Fibroblast of lung (primary cell): Measurements from ENCODE around the gene STXBP2. TPM values are rescaled to one million over a fixed set of nuclear protein-coding genes. Genes with fewer than 3 reads are reported as not detected.

Source experiments
- DNase-seq, 2 donors: peaks; one replicate each; pipeline versions ENCODE4 v3.0.0 to v3.0.0-alpha.2; 2010; ENCODE audit warnings: low read depth in 2 of 2
- H2AFZ ChIP-seq: 2 replicates; pipeline ENCODE4 v1.5.1; 2012; ENCODE audit warnings: low read length, control low read depth, inconsistent platforms
- H3K27ac ChIP-seq: 2 replicates; pipeline ENCODE4 v1.5.1; 2011; ENCODE audit warnings: low read length, control low read depth; ENCODE audit not compliant: insufficient read depth
- H3K27me3 ChIP-seq: 2 replicates; pipeline ENCODE4 v1.5.1; 2011; ENCODE audit warnings: mild to moderate bottlenecking, low read length; ENCODE audit not compliant: control insufficient read depth, insufficient read depth
- H3K36me3 ChIP-seq: 2 replicates; pipeline ENCODE4 v1.5.1; 2011; ENCODE audit warnings: low read length; ENCODE audit not compliant: control insufficient read depth, insufficient read depth
- H3K4me1 ChIP-seq: 2 replicates; pipeline ENCODE4 v1.5.1; 2011; ENCODE audit warnings: low read length; ENCODE audit not compliant: control insufficient read depth, insufficient read depth; ENCODE audit errors: extremely low read depth
- H3K4me2 ChIP-seq: 2 replicates; pipeline ENCODE4 v1.5.1; 2011; ENCODE audit warnings: low read length, control low read depth; ENCODE audit not compliant: insufficient read depth; ENCODE audit errors: extremely low read depth
- H3K4me3 ChIP-seq, 4 experiments: fragments of 200-600 bp in 1 of 4; sonication (generic) in 1 of 4; replicated peaks in 1 of 4; 2 replicates each; pipeline ENCODE4 v1.5.1; 2011 to 2016; ENCODE audit warnings: low read length in 4 of 4, low read depth in 3 of 4, mild to moderate bottlenecking in 3 of 4, control low read depth in 2 of 4, inconsistent platforms in 1 of 4, mixed read lengths in 1 of 4; ENCODE audit not compliant: insufficient read depth in 1 of 4; ENCODE audit errors: control extremely low read depth in 1 of 4
- H3K79me2 ChIP-seq: 2 replicates; pipeline ENCODE4 v1.5.1; 2012; ENCODE audit warnings: mild to moderate bottlenecking, low read length, inconsistent platforms; ENCODE audit not compliant: control insufficient read depth, insufficient read depth
- H3K9ac ChIP-seq: 2 replicates; pipeline ENCODE4 v1.5.1; 2011; ENCODE audit warnings: mild to moderate bottlenecking, low read length, control low read depth; ENCODE audit not compliant: insufficient read depth
- H3K9me3 ChIP-seq: 2 replicates; pipeline ENCODE4 v1.5.1; 2012; ENCODE audit warnings: low read depth, low read length; ENCODE audit not compliant: control insufficient read depth, insufficient read depth
- H4K20me1 ChIP-seq: 2 replicates; pipeline ENCODE4 v1.5.1; 2011; ENCODE audit warnings: low read length; ENCODE audit not compliant: control insufficient read depth, insufficient read depth; ENCODE audit errors: extremely low read depth
- CTCF ChIP-seq, 2 donors: IDR thresholded peaks in 1 of 2; conservative IDR thresholded peaks in 1 of 2; 1 replicate in 1 of 2; 2 replicates in 1 of 2; pipeline ENCODE4 v1.5.1; 2011 to 2012; ENCODE audit warnings: low read length in 2 of 2, control low read depth in 1 of 2, inconsistent platforms in 1 of 2, low read depth in 1 of 2, mild to moderate bottlenecking in 1 of 2
- EZH2 ChIP-seq: IDR thresholded peaks from 2 replicates; pipeline ENCODE4 v1.5.1; 2012; ENCODE audit warnings: low read length, control low read depth, mild to moderate bottlenecking; ENCODE audit errors: missing control alignments
- polyA plus RNA-seq, 2 donors: library from polyadenylated mRNA; depleted of rRNA in 1 of 2; stranded (reverse) in 1 of 2; unstranded in 1 of 2; fragments of >200 nt; gene quantifications; 2 replicates each; pipeline ENCODE4 v1.2.1, GENCODE V29; 2011 to 2012; ENCODE audit warnings: missing spikeins in 1 of 2
- total RNA-seq: library from RNA; depleted of rRNA; stranded (reverse); fragments of >200 nt; gene quantifications from 2 replicates; pipeline ENCODE4 v1.2.1, GENCODE V29; 2014

STXBP2 gene
- total and polyA plus RNA-seq, 2 donors (not counting 1 experiment from before 2014, with no cell fraction given) = 4.6 TPM

GRCh38 chr19:7619671-7620441, 17.1 kb upstream of the STXBP2 start:
- Histone ChIP-seq H2AFZ (no peak overlapping the region), H3K27ac (no peak overlapping the region), H4K20me1 (no peaks in the 10 kb centered on the region), H3K9me3 (no peaks in the 10 kb centered on the region), H3K4me1 (no peaks in the 10 kb centered on the region), H3K9ac (no peak overlapping the region), H3K4me3 (no peak overlapping the region), H3K79me2 (no peaks in the 10 kb centered on the region), H3K27me3 (no peaks in the 10 kb centered on the region), H3K4me2 (no peak overlapping the region), H3K36me3 (peaks cover 22% of the 10 kb centered on the region)
- no peak for TF ChIP-seq CTCF (conservative IDR thresholded peaks at IDR 0.05 in 1 of 2, IDR thresholded peaks at IDR 0.05 in 1 of 2; ENCODE audit: low read depth in 1 of 2, low read length in 2 of 2)
- no peak for TF ChIP-seq EZH2
- DNase-seq = no peak

GRCh38 chr19:7620442-7621412, 16.2 kb upstream of the STXBP2 start:
- H3K27me3 ChIP-seq = no peaks in the 10 kb centered on the region
- no peaks in the 10 kb centered on the region for H3K4me1 ChIP-seq
- H2AFZ ChIP-seq = no peak overlapping the region
- no peak overlapping the region for H3K4me2 ChIP-seq
- H3K27ac ChIP-seq = no peak overlapping the region
- H3K9me3 ChIP-seq = no peaks in the 10 kb centered on the region
- no peak overlapping the region for H3K9ac ChIP-seq
- H3K4me3 ChIP-seq = no peak overlapping the region
- H3K79me2 ChIP-seq = no peaks in the 10 kb centered on the region
- H3K36me3 ChIP-seq = peaks cover 25% of the 10 kb centered on the region
- no peaks in the 10 kb centered on the region for H4K20me1 ChIP-seq
- TF ChIP-seq EZH2 = no peak
- TF ChIP-seq CTCF (conservative IDR thresholded peaks at IDR 0.05 in 1 of 2, IDR thresholded peaks at IDR 0.05 in 1 of 2; ENCODE audit: low read depth in 1 of 2, low read length in 2 of 2) = no peak
- no peak for DNase-seq
